K562 (cell line): ENCODE results near the gene TSGA10. TPM values are rescaled to one million over a fixed set of nuclear protein-coding genes. Genes with fewer than 3 reads are reported as not detected.

Source experiments
- ATAC-seq: fragments of 200-7000 bp; cut with Tn5 transposase; 3 replicates; pipeline ENCODE4 v1.9.1; 2020; ENCODE audit warnings: moderate library complexity
- BruUV-seq: library from RNA; stranded (reverse); fragments of 400-500 nt; replicated peaks from 2 replicates; lab custom pipeline; 2021; lab: Mats Ljungman, UMichigan
- CTCF ChIA-PET: fragments of 300-600 bp; formaldehyde crosslinking; extraction: SDS; loops from one replicate; lab custom pipeline; 2021; ENCODE audit warnings: low intra/inter-chr PET ratio; lab: Yijun Ruan, JAX
- POLR2A ChIA-PET: fragments of 300-600, 350-650 bp; sonication (Branson Sonifier 250); formaldehyde crosslinking; extraction: SDS; loops from one replicate; lab custom pipeline; 2021; ENCODE audit warnings: antibody characterized with exemption, inconsistent platforms; lab: Yijun Ruan, JAX
- DNase-seq, 4 experiments: peaks; one replicate each; pipeline versions ENCODE4 v3.0.0 to v3.0.0-alpha.2; 2011 to 2018; ENCODE audit warnings: low spot score in 3 of 4, mixed read lengths in 3 of 4; ENCODE audit errors: extremely low read depth in 1 of 4
- FAIRE-seq: peaks from 2 replicates; lab custom pipeline; 2011; peaks lifted over from hg19 to GRCh38; lab: Jason Lieb, UNC
- H2AFZ ChIP-seq: 2 replicates; pipeline ENCODE4 v1.6.0; 2011; ENCODE audit warnings: low read depth, low read length, control low read depth, inconsistent platforms
- H3K27ac ChIP-seq: fragments of 200-600 bp; 3 replicates; pipeline ENCODE4 v1.8.0; 2011; ENCODE audit warnings: low read depth, mild to moderate bottlenecking, control low read depth, inconsistent platforms, low read length, moderate library complexity, mixed read lengths; ENCODE audit errors: extremely low read depth
- H3K27me3 ChIP-seq, 2 experiments: fragments of 300-600 bp in 1 of 2; 2 replicates in 1 of 2; 3 replicates in 1 of 2; pipeline versions ENCODE4 v1.6.0 to v1.8.0; 2011; ENCODE audit warnings: inconsistent platforms in 2 of 2, low read length in 2 of 2, mild to moderate bottlenecking in 1 of 2, mixed read lengths in 1 of 2, moderate library complexity in 1 of 2; ENCODE audit not compliant: control insufficient read depth in 2 of 2, insufficient read depth in 2 of 2
- H3K36me3 ChIP-seq: fragments of 300-600 bp; 3 replicates; pipeline ENCODE4 v1.8.0; 2011; ENCODE audit warnings: mild to moderate bottlenecking, low read length, inconsistent platforms; ENCODE audit not compliant: control insufficient read depth, insufficient read depth
- H3K4me1 ChIP-seq, 2 experiments: fragments of 200-600 bp in 1 of 2; replicated peaks in 1 of 2; 2 replicates in 1 of 2; 3 replicates in 1 of 2; pipeline versions ENCODE4 v1.5.1 to v1.8.0; 2011; ENCODE audit warnings: inconsistent platforms in 2 of 2, low read length in 2 of 2, mild to moderate bottlenecking in 1 of 2, mixed read lengths in 1 of 2, moderate library complexity in 1 of 2; ENCODE audit not compliant: control insufficient read depth in 2 of 2, insufficient read depth in 2 of 2
- H3K4me2 ChIP-seq: 2 replicates; pipeline ENCODE4 v1.6.1; 2011; ENCODE audit warnings: low read length, control low read depth, inconsistent platforms, mixed read lengths; ENCODE audit not compliant: insufficient read depth
- H3K4me3 ChIP-seq: fragments of 200-600 bp; sonication (generic), shearing (Covaris generic); 2 replicates; pipeline ENCODE4 v1.5.1; 2016; ENCODE audit warnings: control low read depth, inconsistent platforms
- H3K79me2 ChIP-seq: fragments of 200-600 bp; 3 replicates; pipeline ENCODE4 v1.8.0; 2011; ENCODE audit warnings: low read length, inconsistent platforms; ENCODE audit not compliant: control insufficient read depth, insufficient read depth
- H3K9ac ChIP-seq, 2 experiments: 2 replicates each; pipeline versions ENCODE4 v1.6.0 to v1.6.1; 2011; ENCODE audit warnings: low read depth in 2 of 2, low read length in 2 of 2, control low read depth in 1 of 2, inconsistent platforms in 1 of 2, mild to moderate bottlenecking in 1 of 2, mixed read lengths in 1 of 2; ENCODE audit not compliant: insufficient read depth in 1 of 2
- H3K9me1 ChIP-seq: one replicate; pipeline ENCODE4 v1.6.0; 2011; ENCODE audit warnings: inconsistent platforms, mild to moderate bottlenecking, low read length, moderate library complexity; ENCODE audit not compliant: control insufficient read depth, insufficient read depth
- H3K9me3 ChIP-seq: replicated peaks from 2 replicates; pipeline ENCODE4 v1.5.1; 2011; ENCODE audit warnings: low read depth, low read length, inconsistent platforms; ENCODE audit not compliant: control insufficient read depth, insufficient read depth
- H4K20me1 ChIP-seq: replicated peaks from 2 replicates; pipeline ENCODE4 v1.6.1; 2011; ENCODE audit warnings: low read length, inconsistent platforms, mixed read lengths; ENCODE audit not compliant: control insufficient read depth, insufficient read depth
- BCL6 ChIP-seq: fragments of 250-450 bp; sonication (Bioruptor Pico); IDR thresholded peaks from 2 replicates; pipeline ENCODE4 v1.4.0; 2020
- ESRRB ChIP-seq: fragments of 250-450 bp; sonication (Bioruptor Pico); IDR thresholded peaks from 2 replicates; pipeline ENCODE4 v1.5.0; 2020; ENCODE audit warnings: mild to moderate bottlenecking, moderate library complexity, borderline replicate concordance
- IRF2 ChIP-seq: sonication (generic); formaldehyde crosslinking; IDR thresholded peaks from 2 replicates; pipeline ENCODE4 v1.8.1; 2022; ENCODE audit warnings: mild to moderate bottlenecking, missing genetic modification reagents
- MCM5 ChIP-seq: fragments of 450-650 bp; IDR thresholded peaks from 2 replicates; pipeline ENCODE4 v1.6.1; 2016; ENCODE audit warnings: low read depth
- MTF1 ChIP-seq: fragments of 250-450 bp; sonication (Bioruptor Pico); IDR thresholded peaks from 2 replicates; pipeline ENCODE4 v1.9.0; 2021; ENCODE audit warnings: moderate library complexity, mild to moderate bottlenecking, inconsistent platforms, borderline replicate concordance
- NFYB ChIP-seq: IDR thresholded peaks from 2 replicates; pipeline ENCODE4 v1.6.1; 2011; ENCODE audit warnings: mild to moderate bottlenecking, moderate library complexity; ENCODE audit not compliant: insufficient read length; ENCODE audit errors: extremely low read depth
- NR2C2 ChIP-seq, 2 experiments: fragments of 200-800 bp in 1 of 2; sonication (Bioruptor generic) in 1 of 2; sonication (generic) in 1 of 2; formaldehyde crosslinking in 1 of 2; IDR thresholded peaks; 2 replicates each; pipeline versions ENCODE4 v1.6.1 to v1.8.0; 2016 to 2022; ENCODE audit warnings: mild to moderate bottlenecking in 1 of 2, missing compliant biosample characterization in 1 of 2, missing genetic modification characterization in 1 of 2, missing genetic modification reagents in 1 of 2
- NRF1 ChIP-seq, 2 experiments: fragments of 450-650 bp; IDR thresholded peaks in 1 of 2; conservative IDR thresholded peaks in 1 of 2; 2 replicates each; pipeline ENCODE4 v1.6.1; 2014; ENCODE audit warnings: mild to moderate bottlenecking in 2 of 2
- SIN3B ChIP-seq: fragments of 450-650 bp; IDR thresholded peaks from 2 replicates; pipeline ENCODE4 v1.6.1; 2017; ENCODE audit warnings: low read depth, mild to moderate bottlenecking, moderate library complexity
- STAT5B ChIP-seq: fragments of 250-450 bp; sonication (Bioruptor Pico); IDR thresholded peaks from 2 replicates; pipeline ENCODE4 v1.8.0; 2021; ENCODE audit warnings: mild to moderate bottlenecking, inconsistent platforms
- ZBTB17 ChIP-seq: fragments of 450-650 bp; formaldehyde crosslinking; IDR thresholded peaks from 2 replicates; pipeline ENCODE4 v1.4.0; 2020; ENCODE audit warnings: mild to moderate bottlenecking
- ZNF23 ChIP-seq: fragments of 250-450 bp; sonication (Bioruptor Pico); IDR thresholded peaks from 2 replicates; pipeline ENCODE4 v1.4.0; 2020; ENCODE audit warnings: mild to moderate bottlenecking
- ZNF324 ChIP-seq: fragments of 250-450 bp; sonication (Bioruptor Pico); IDR thresholded peaks from 2 replicates; pipeline ENCODE4 v1.4.0; 2020; ENCODE audit warnings: mild to moderate bottlenecking
- ZNF707 ChIP-seq: fragments of 250-450 bp; sonication (Bioruptor Pico); conservative IDR thresholded peaks from 2 replicates; pipeline ENCODE4 v1.8.0; 2022; ENCODE audit warnings: inconsistent platforms, mild to moderate bottlenecking, moderate library complexity
- WGBS: fragments of 100-300 bp; shearing (Covaris generic); methylation state at CpG from one replicate; pipeline ENCODE4 v1.1.6; 2016; ENCODE audit warnings: low coverage, mixed read lengths; ENCODE audit not compliant: insufficient coverage; ENCODE audit errors: missing lambda C conversion rate; 5-methylcytosine and 5-hydroxymethylcytosine counted together
- in situ Hi-C: fragments of 300-500 bp; cut with MboI; formaldehyde crosslinking; loops from 4 replicates; pipeline ENCODE4 v1.15.0; 2018; ENCODE audit warnings: inconsistent platforms, mixed read lengths
- intact Hi-C: fragments of 100-400 bp; cut with micrococcal nuclease; formaldehyde crosslinking; loops from 2 replicates; pipeline ENCODE4 v1.14.2; 2022
- polyA plus RNA-seq, 8 experiments: library from polyadenylated mRNA; depleted of rRNA in 4 of 8; stranded (reverse) in 5 of 8; unstranded in 3 of 8; fragments of >200 nt; fragmentation: Nextera tagmentation in 2 of 8; fragmentation: Illumina TruSeq in 1 of 8; extraction: Ambion mirVana in 2 of 8; extraction: Trizol in 1 of 8; gene quantifications; 2 replicates each; pipeline versions ENCODE4 v1.2.1 to v1.2.3, GENCODE V29; 2011 to 2014; ENCODE audit warnings: inconsistent platforms in 1 of 8, missing spikeins in 1 of 8
- total RNA-seq, 7 experiments: library from RNA; depleted of rRNA in 6 of 7; stranded (reverse); fragments of >200 nt in 6 of 7; fragmentation: Illumina TruSeq in 2 of 7; extraction: Trizol in 2 of 7; gene quantifications; 2 replicates each; pipeline versions ENCODE4 v1.2.1 to v1.2.3, GENCODE V29; 2011 to 2021; ENCODE audit warnings: low replicate concordance in 1 of 7
- TF ChIP-seq, protein P1 (sequence below): sonication (generic); IDR thresholded peaks from 2 replicates; pipeline ENCODE4 v1.6.1; 2016
- TF ChIP-seq, protein P2 (sequence below): sonication (generic); formaldehyde crosslinking; IDR thresholded peaks from 2 replicates; pipeline ENCODE4 v1.9.0; 2022; ENCODE audit warnings: mild to moderate bottlenecking, missing genetic modification reagents

TSGA10 gene
- total and polyA plus RNA-seq, 9 of the 15 experiments (the other 6 are each of a cell fraction or from before 2014, with no cell fraction given), result 2.1 to 11.3 (median 3.2) TPM

DNA sequence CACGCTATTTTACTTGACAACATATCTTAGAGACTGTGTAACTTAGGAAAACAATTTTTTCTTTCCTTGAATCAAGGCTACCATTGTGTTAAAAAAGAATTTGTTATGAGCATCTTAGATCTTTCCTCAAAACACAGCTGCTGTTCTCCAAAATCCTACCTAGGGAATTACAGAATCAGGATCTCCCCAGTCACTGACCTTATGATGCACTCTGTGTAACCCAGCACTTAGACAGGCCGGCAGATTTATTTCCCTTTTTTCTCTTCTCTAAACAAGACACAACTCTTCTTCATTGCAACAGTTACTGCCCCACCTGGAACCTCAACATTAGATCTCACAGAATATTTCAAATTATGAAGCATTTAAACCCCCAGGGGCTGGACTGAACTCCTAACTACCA is 26.8 kb downstream of the TSGA10 start:
- in situ Hi-C loops, result no loop called here
- Histone ChIP-seq H3K27ac (no peak overlapping the region), H3K36me3 (no peaks in the 10 kb centered on the region), H3K27me3 (no peaks in the 10 kb centered on the region), H3K79me2 (no peaks in the 10 kb centered on the region), H4K20me1 (no peaks in the 10 kb centered on the region), H3K4me1 (no peaks in the 10 kb centered on the region), H2AFZ (no peak overlapping the region), H3K4me3 (no peak overlapping the region), H3K9me1 (no peaks in the 10 kb centered on the region), H3K9me3 (no peaks in the 10 kb centered on the region), H3K9ac (no peak overlapping the region), H3K4me2 (no peak overlapping the region)
- intact Hi-C loops, result no loop called here
- no peak for DNase-seq
- ATAC-seq, result no peak
- TF ChIP-seq MCM5 (no peak), ZNF23 (CRISPR knock-in tag) (no peak), STAT5B (no peak), NFYB (no peak), ZBTB17 (CRISPR knock-in tag) (no peak), ZNF707 (CRISPR knock-in tag) (no peak), ESRRB (no peak), SIN3B (no peak), NRF1 (conservative IDR thresholded peaks at IDR 0.05 in 1 of 2, IDR thresholded peaks at IDR 0.05 in 1 of 2) (no peak), MTF1 (no peak), NR2C2 (CRISPR knock-in tag; IDR thresholded peaks at IDR 0.05) (no peak), NR2C2 (tag; IDR thresholded peaks at IDR 0.05) (no peak), ZNF324 (CRISPR knock-in tag) (no peak), BCL6 (no peak), IRF2 (CRISPR knock-in tag) (no peak)
- TF ChIP-seq, protein P1, sequence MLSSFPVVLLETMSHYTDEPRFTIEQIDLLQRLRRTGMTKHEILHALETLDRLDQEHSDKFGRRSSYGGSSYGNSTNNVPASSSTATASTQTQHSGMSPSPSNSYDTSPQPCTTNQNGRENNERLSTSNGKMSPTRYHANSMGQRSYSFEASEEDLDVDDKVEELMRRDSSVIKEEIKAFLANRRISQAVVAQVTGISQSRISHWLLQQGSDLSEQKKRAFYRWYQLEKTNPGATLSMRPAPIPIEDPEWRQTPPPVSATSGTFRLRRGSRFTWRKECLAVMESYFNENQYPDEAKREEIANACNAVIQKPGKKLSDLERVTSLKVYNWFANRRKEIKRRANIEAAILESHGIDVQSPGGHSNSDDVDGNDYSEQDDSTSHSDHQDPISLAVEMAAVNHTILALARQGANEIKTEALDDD, result no peak
- TF ChIP-seq, protein P2, sequence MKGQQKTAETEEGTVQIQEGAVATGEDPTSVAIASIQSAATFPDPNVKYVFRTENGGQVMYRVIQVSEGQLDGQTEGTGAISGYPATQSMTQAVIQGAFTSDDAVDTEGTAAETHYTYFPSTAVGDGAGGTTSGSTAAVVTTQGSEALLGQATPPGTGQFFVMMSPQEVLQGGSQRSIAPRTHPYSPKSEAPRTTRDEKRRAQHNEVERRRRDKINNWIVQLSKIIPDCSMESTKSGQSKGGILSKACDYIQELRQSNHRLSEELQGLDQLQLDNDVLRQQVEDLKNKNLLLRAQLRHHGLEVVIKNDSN, result no peak
- 0% methylated on average over 2 of the region's 2 CpGs for WGBS
- no TSS peak for BruUV-seq
- POLR2A ChIA-PET, result no interaction called here
- CTCF ChIA-PET, result no interaction called here
- no peak for FAIRE-seq
